HG02678 (cell line): ENCODE results near the gene SEC61G.

Experiments used
- ATAC-seq: cut with Tn5 transposase; IDR thresholded peaks from one replicate; pipeline ENCODE4 v1.9.1; 2021; ENCODE audit warnings: mild to moderate bottlenecking, moderate library complexity; ENCODE audit not compliant: unreplicated experiment

Gene SEC61G

GRCh38 chr7:54769203-54769602, 10.2 kb upstream of the SEC61G start:
- no peak for ATAC-seq

- no peak for ATAC-seq
Observed at GRCh38 chr7:54764861-54765260, 5.8 kb upstream of the SEC61G start.

GRCh38 chr7:54757711-54758110, 1.3 kb downstream of the SEC61G start:
- ATAC-seq: no peak

- ATAC-seq: no peak
Observed at GRCh38 chr7:54749200-54749599, 9.8 kb downstream of the SEC61G start.

GRCh38 chr7:54747234-54747633, 11.8 kb downstream of the SEC61G start:
- ATAC-seq: no peak

- ATAC-seq: no peak
Observed at GRCh38 chr7:54743580-54743979, 15.4 kb downstream of the SEC61G start.

- ATAC-seq: no peak
Observed at GRCh38 chr7:54738737-54739136, 20.3 kb downstream of the SEC61G start.

- no peak for ATAC-seq
Observed at GRCh38 chr7:54729107-54729506, 29.9 kb downstream of the SEC61G start.

- no peak for ATAC-seq
Observed at GRCh38 chr7:54728411-54728810, 30.6 kb downstream of the SEC61G start.

GRCh38 chr7:54725255-54725654, 33.8 kb downstream of the SEC61G start:
- ATAC-seq: no peak

GRCh38 chr7:54722502-54722901, 36.5 kb downstream of the SEC61G start:
- ATAC-seq: no peak

- no peak for ATAC-seq
Observed at GRCh38 chr7:54722026-54722425, 37.0 kb downstream of the SEC61G start.

GRCh38 chr7:54719974-54720373, 39.0 kb downstream of the SEC61G start:
- ATAC-seq: no peak

- no peak for ATAC-seq
Observed at GRCh38 chr7:54719425-54719824, 39.6 kb downstream of the SEC61G start.

GRCh38 chr7:54712820-54713219, 46.2 kb downstream of the SEC61G start:
- no peak for ATAC-seq

GRCh38 chr7:54711900-54712595, 47.0 kb downstream of the SEC61G start:
- no peak for ATAC-seq

- ATAC-seq: no peak
Observed at GRCh38 chr7:54709283-54709682, 49.7 kb downstream of the SEC61G start.

- ATAC-seq: no peak
Observed at GRCh38 chr7:54705436-54705835, 53.6 kb downstream of the SEC61G start.

- ATAC-seq: no peak
Observed at GRCh38 chr7:54704851-54705250, 54.2 kb downstream of the SEC61G start.
